GM12878 (cell line): ENCODE data around the gene HIVEP3. TPM values are rescaled to one million over a fixed set of nuclear protein-coding genes. Genes with fewer than 3 reads are reported as not detected.

ENCODE experiments used
- ATAC-seq: fragments of 200-7000 bp; cut with Tn5 transposase; 3 replicates; pipeline ENCODE4 v1.9.1; 2020; ENCODE audit warnings: mild to moderate bottlenecking, moderate library complexity
- BruUV-seq: library from RNA; stranded (reverse); fragments of 400-500 nt; replicated peaks from 2 replicates; lab custom pipeline; 2021; lab: Mats Ljungman, UMichigan
- CTCF ChIA-PET: fragments of 300-600 bp; sonication (Branson Sonifier 250); formaldehyde crosslinking; extraction: SDS; loops from one replicate; lab custom pipeline; 2021; ENCODE audit warnings: inconsistent platforms; lab: Yijun Ruan, JAX
- POLR2A ChIA-PET: fragments of 350-600 bp; formaldehyde crosslinking; extraction: SDS; loops from one replicate; lab custom pipeline; 2021; ENCODE audit warnings: inconsistent platforms; lab: Charles Lee
- RAD21 ChIA-PET: fragments of 300-600 bp; sonication (Branson Sonifier 250); formaldehyde crosslinking; loops from one replicate; lab custom pipeline; 2023; ENCODE audit warnings: antibody characterized with exemption; ENCODE audit not compliant: unreplicated experiment; lab: Charles Lee
- SMC1A ChIA-PET: fragments of 300-600 bp; sonication (Branson Sonifier 250); formaldehyde crosslinking; loops from one replicate; lab custom pipeline; 2023; ENCODE audit not compliant: unreplicated experiment, uncharacterized antibody; lab: Charles Lee
- DNase-seq: peaks from one replicate; pipeline ENCODE4 v3.0.0-alpha.2; 2011; ENCODE audit warnings: low read depth, low spot score
- FAIRE-seq: peaks from 3 replicates; lab custom pipeline; 2011; peaks lifted over from hg19 to GRCh38; lab: Jason Lieb, UNC
- H2AFZ ChIP-seq: 2 replicates; pipeline ENCODE4 v1.6.0; 2011; ENCODE audit warnings: low read depth, low read length, control low read depth; ENCODE audit not compliant: control insufficient read depth
- H3K27ac ChIP-seq: 2 replicates; pipeline ENCODE4 v1.5.1; 2011; ENCODE audit warnings: control low read depth; ENCODE audit not compliant: control insufficient read depth, insufficient read depth
- H3K27me3 ChIP-seq, 2 experiments: replicated peaks in 1 of 2; 2 replicates each; pipeline versions ENCODE4 v1.6.0 to v1.6.1; 2011; ENCODE audit warnings: low read length in 1 of 2; ENCODE audit not compliant: control insufficient read depth in 2 of 2, insufficient read depth in 2 of 2
- H3K36me3 ChIP-seq, 2 experiments: 2 replicates each; pipeline ENCODE4 v1.5.1; 2011; ENCODE audit warnings: low read length in 1 of 2; ENCODE audit not compliant: control insufficient read depth in 2 of 2, insufficient read depth in 2 of 2
- H3K4me1 ChIP-seq: 2 replicates; pipeline ENCODE4 v1.6.1; 2011; ENCODE audit warnings: mild to moderate bottlenecking, low read length, moderate library complexity, mixed read lengths; ENCODE audit not compliant: control insufficient read depth, insufficient read depth
- H3K4me2 ChIP-seq: 2 replicates; pipeline ENCODE4 v1.6.0; 2011; ENCODE audit warnings: control low read depth; ENCODE audit not compliant: control insufficient read depth, insufficient read depth
- H3K4me3 ChIP-seq: fragments of 200-600 bp; sonication (generic); 2 replicates; pipeline ENCODE4 v1.5.1; 2016
- H3K79me2 ChIP-seq: 2 replicates; pipeline ENCODE4 v1.6.0; 2011; ENCODE audit warnings: low read length; ENCODE audit not compliant: control insufficient read depth, insufficient read depth
- H3K9ac ChIP-seq: 2 replicates; pipeline ENCODE4 v1.8.0; 2011; ENCODE audit warnings: low read length, control low read depth, mixed read lengths; ENCODE audit not compliant: control insufficient read depth, insufficient read depth
- H3K9me3 ChIP-seq: replicated peaks from 3 replicates; pipeline ENCODE4 v1.5.1; 2011; ENCODE audit warnings: mild to moderate bottlenecking, low read length; ENCODE audit not compliant: control insufficient read depth, insufficient read depth
- H4K20me1 ChIP-seq: 2 replicates; pipeline ENCODE4 v1.6.0; 2011; ENCODE audit not compliant: control insufficient read depth, insufficient read depth
- BACH1 ChIP-seq: fragments of 450-650 bp; IDR thresholded peaks from 2 replicates; pipeline ENCODE4 v1.6.1; 2017; ENCODE audit warnings: mild to moderate bottlenecking, borderline replicate concordance
- BCL11A ChIP-seq: IDR thresholded peaks from 2 replicates; pipeline ENCODE4 v1.6.1; 2011; ENCODE audit warnings: low read depth, low read length
- IKZF1 ChIP-seq: fragments of 450-650 bp; conservative IDR thresholded peaks from 2 replicates; pipeline ENCODE4 v1.6.1; 2017; ENCODE audit warnings: antibody characterized with exemption, mild to moderate bottlenecking
- IKZF2 ChIP-seq, 2 experiments: fragments of 450-650 bp; IDR thresholded peaks; 2 replicates each; pipeline ENCODE4 v1.6.1; 2017; ENCODE audit warnings: mild to moderate bottlenecking in 2 of 2, moderate library complexity in 2 of 2
- MTA2 ChIP-seq: fragments of 450-650 bp; IDR thresholded peaks from 2 replicates; pipeline ENCODE4 v1.6.1; 2016; ENCODE audit warnings: low read depth, mild to moderate bottlenecking, moderate library complexity
- PML ChIP-seq: IDR thresholded peaks from 2 replicates; pipeline ENCODE4 v1.6.1; 2012; ENCODE audit warnings: low read length, inconsistent platforms
- SMARCA5 ChIP-seq: fragments of 450-650 bp; IDR thresholded peaks from 2 replicates; pipeline ENCODE4 v1.6.1; 2017; ENCODE audit warnings: mild to moderate bottlenecking
- SPI1 ChIP-seq: IDR thresholded peaks from 2 replicates; pipeline ENCODE4 v1.6.1; 2011; ENCODE audit warnings: low read depth, mild to moderate bottlenecking, low read length, moderate library complexity, borderline replicate concordance; ENCODE audit not compliant: insufficient read depth
- TCF12 ChIP-seq: IDR thresholded peaks from 2 replicates; pipeline ENCODE4 v1.6.1; 2011; ENCODE audit warnings: low read depth, mild to moderate bottlenecking, low read length
- WGBS: methylation state at CpG from one replicate; pipeline ENCODE4 v1.1.6; 2016; ENCODE audit warnings: low lambda C conversion rate; ENCODE audit not compliant: insufficient replicate concordance, insufficient coverage; ENCODE audit errors: missing lambda C conversion rate; 5-methylcytosine and 5-hydroxymethylcytosine counted together
- in situ Hi-C: fragments of 300-500 bp; cut with MboI; formaldehyde crosslinking; loops from 9 replicates; pipeline ENCODE4 v1.14.3; 2018; ENCODE audit warnings: mixed read lengths
- intact Hi-C: fragments of 100-400 bp; cut with micrococcal nuclease; formaldehyde crosslinking; loops from one replicate; pipeline ENCODE4 v1.14.2; 2022; ENCODE audit not compliant: unreplicated experiment
- polyA plus RNA-seq, 11 experiments: library from polyadenylated mRNA; depleted of rRNA in 4 of 11; unstranded in 6 of 11; stranded (reverse) in 5 of 11; fragments of >200 nt; fragmentation: Nextera tagmentation in 4 of 11; fragmentation: Illumina TruSeq in 1 of 11; extraction: Ambion mirVana in 4 of 11; extraction: Trizol in 1 of 11; gene quantifications; 1 replicate in 1 of 11; 2 replicates in 10 of 11; pipeline versions ENCODE4 v1.2.1 to v1.2.3, GENCODE V29; 2011 to 2016; ENCODE audit warnings: inconsistent platforms in 2 of 11, missing spikeins in 2 of 11, low read depth in 1 of 11
- total RNA-seq, 4 experiments: library from RNA; depleted of rRNA in 3 of 4; stranded (reverse); fragments of >200 nt in 3 of 4; fragmentation: Illumina TruSeq in 1 of 4; extraction: Trizol in 1 of 4; gene quantifications; 2 replicates each; pipeline versions ENCODE4 v1.2.1 to v1.2.3, GENCODE V29; 2013 to 2021

The HIVEP3 gene
- total and polyA plus RNA-seq, 10 of the 15 experiments (the other 5 are each of a cell fraction or from before 2014, with no cell fraction given): 1.8 to 13.6 (median 3.8) TPM

GRCh38 chr1:41859686-41860085, 59.0 kb downstream of the HIVEP3 start:
- Histone ChIP-seq H3K4me3 (no peak overlapping the region), H2AFZ (no peak overlapping the region), H3K4me1 (peaks cover 9% of the 10 kb centered on the region), H3K4me2 (peak overlapping the region; percentile 62), H3K79me2 (no peaks in the 10 kb centered on the region), H3K27ac (peak overlapping the region; percentile 37), H3K27me3 (no peaks in the 10 kb centered on the region; a peak in 1 of 4 replicates), H4K20me1 (no peaks in the 10 kb centered on the region), H3K9me3 (no peaks in the 10 kb centered on the region; the same call in 2 of the 3 replicates)
- DNase-seq: no peak
- SMC1A ChIA-PET: interaction anchor here (0.8 to 3.1 kb wide), 13 partner anchors 9 to 286 kb away, joined by 3 to 14 read pairs (median 5); no protein-coding TSS in a partner anchor
- FAIRE-seq: no peak
- CTCF ChIA-PET: interaction anchor here (1.2 to 3.4 kb wide), 7 partner anchors 10 to 343 kb away, joined by 3 to 15 read pairs (median 6); no protein-coding TSS in a partner anchor
- RAD21 ChIA-PET: interaction anchor here (1.0 to 2.8 kb wide), 5 partner anchors 32 to 121 kb away, joined by 3 to 11 read pairs (median 5); no protein-coding TSS in a partner anchor
- 22% methylated on average over 4 of the region's 4 CpGs for WGBS
- BruUV-seq: no TSS peak
- ATAC-seq: peak; percentile 68
- intact Hi-C loops: no loop called here
- POLR2A ChIA-PET: interaction anchor here (1.3 kb wide), 1 partner anchor 175 kb away, joined by 5 read pairs; no protein-coding TSS in a partner anchor
- peak in 1 of 2 experiments; percentile 50; a peak in 2 of 4 replicates for TF ChIP-seq IKZF2 (IDR thresholded peaks at IDR 0.05)
- peak; percentile 82 for TF ChIP-seq MTA2
- no peak for TF ChIP-seq PML
- peak; percentile 33; the same call in 1 of the 2 replicates for TF ChIP-seq BACH1
- no peak for TF ChIP-seq TCF12
- TF ChIP-seq SPI1: peak; percentile 44; the same call in 1 of the 2 replicates
- 0 out of 2 replicates have a peak, but pooled peaks have one; percentile 47 for TF ChIP-seq BCL11A
- 0 out of 2 replicates have a peak, but pooled peaks have one; percentile 13 for TF ChIP-seq SMARCA5
- TF ChIP-seq IKZF1: peak; percentile 44; the same call in 1 of the 2 replicates
- TF ChIP-seq, all 136 proteins: peak for 7
- Histone ChIP-seq H3K9ac (no peak overlapping the region), H3K36me3 (no peaks in the 10 kb centered on the region)
- in situ Hi-C loops: no loop called here
